AG10803 (cell line): ENCODE results near the gene BEND4.
"Not testable (repeated sequence)": the region's sequence is repeated elsewhere in the genome, so short reads cannot be mapped to it uniquely, and the experiment has no call there.

Experiments used
- DNase-seq: peaks from one replicate; pipeline ENCODE4 v3.0.0; 2010; ENCODE audit warnings: low read depth
- H3K4me3 ChIP-seq: 2 replicates; pipeline ENCODE4 v1.5.1; 2011; ENCODE audit warnings: mild to moderate bottlenecking, low read length, control low read depth
- CTCF ChIP-seq: conservative IDR thresholded peaks from 2 replicates; pipeline ENCODE4 v1.5.1; 2011; ENCODE audit warnings: mild to moderate bottlenecking, low read length, control low read depth, inconsistent platforms

Gene BEND4

GRCh38 chr4:42152507-42153504 is at the start of gene BEND4:
BEND4 (minus strand) TSS chr4:42152655; CDS start chr4:42152143, 512 bp downstream.
- no peak within 1 kb of the TSS for H3K4me3 ChIP-seq
- DNase-seq, result no peak
- no peak for TF ChIP-seq CTCF

- no peak for DNase-seq
- TF ChIP-seq CTCF, result no peak
These were observed 44.9 kb upstream of the BEND4 start for GRCh38 chr4:42197341-42197740.

GRCh38 chr4:42172921-42173320 is 20.5 kb upstream of the BEND4 start:
- no peak overlapping the region for H3K4me3 ChIP-seq
- no peak for TF ChIP-seq CTCF
- no peak for DNase-seq

More at GRCh38 chr4:42197341-42197740, 44.9 kb upstream of the BEND4 start:
- H3K4me3 ChIP-seq, result no peak overlapping the region

GRCh38 chr4:42172128-42172790 is 19.8 kb upstream of the BEND4 start:
- TF ChIP-seq CTCF, result no peak
- DNase-seq, result no peak
- no peak overlapping the region for H3K4me3 ChIP-seq

- TF ChIP-seq CTCF, result no peak
- DNase-seq, result no peak
- no peak overlapping the region for H3K4me3 ChIP-seq
These were observed 15.3 kb upstream of the BEND4 start for GRCh38 chr4:42167709-42168108.

GRCh38 chr4:42166186-42166585 is 13.7 kb upstream of the BEND4 start:
- DNase-seq, H3K4me3 ChIP-seq: not testable (repeated sequence)

- H3K4me3 ChIP-seq, result no peak overlapping the region
- no peak for DNase-seq
- TF ChIP-seq CTCF, result no peak
These were observed 7.0 kb upstream of the BEND4 start for GRCh38 chr4:42159271-42160001.
